DOHH2 (cell line): Measurements from ENCODE around the gene PVALEF.

ENCODE experiments used
- H3F3A ChIP-seq: fragments of 200-600 bp; sonication (generic), shearing (Covaris generic); 2 replicates; pipeline ENCODE4 v1.6.0; 2016; ENCODE audit warnings: antibody characterized with exemption, mild to moderate bottlenecking; ENCODE audit not compliant: control insufficient read depth, insufficient read depth
- H3K27ac ChIP-seq: fragments of 200-600 bp; sonication (generic); 2 replicates; pipeline ENCODE4 v1.5.1; 2014; ENCODE audit warnings: low read depth, mild to moderate bottlenecking, low read length, moderate library complexity
- H3K27me3 ChIP-seq: fragments of 200-600 bp; sonication (generic); 2 replicates; pipeline ENCODE4 v1.6.1; 2014; ENCODE audit warnings: mild to moderate bottlenecking, low read length, mixed read lengths; ENCODE audit not compliant: control insufficient read depth
- H3K36me3 ChIP-seq: fragments of 200-600 bp; sonication (generic); 2 replicates; pipeline ENCODE4 v1.6.1; 2014; ENCODE audit warnings: mild to moderate bottlenecking, low read length, moderate library complexity, mixed read lengths; ENCODE audit not compliant: control insufficient read depth
- H3K4me1 ChIP-seq: fragments of 200-600 bp; sonication (generic); 2 replicates; pipeline ENCODE4 v1.6.1; 2014; ENCODE audit warnings: mild to moderate bottlenecking, low read length, mixed read lengths; ENCODE audit not compliant: control insufficient read depth
- H3K4me2 ChIP-seq: fragments of 200-600 bp; sonication (generic); 2 replicates; pipeline ENCODE4 v1.6.0; 2014; ENCODE audit warnings: mild to moderate bottlenecking, low read length, moderate library complexity
- H3K4me3 ChIP-seq: fragments of 200-600 bp; sonication (generic); 2 replicates; pipeline ENCODE4 v1.5.1; 2014; ENCODE audit warnings: mild to moderate bottlenecking, low read length, mixed read lengths
- H3K79me2 ChIP-seq: fragments of 200-600 bp; sonication (generic); 2 replicates; pipeline ENCODE4 v1.6.1; 2014; ENCODE audit warnings: mild to moderate bottlenecking, low read length, mixed read lengths; ENCODE audit not compliant: control insufficient read depth
- H3K9me2 ChIP-seq: fragments of 200-600 bp; sonication (generic); replicated peaks from 2 replicates; pipeline ENCODE4 v1.6.1; 2014; ENCODE audit warnings: mild to moderate bottlenecking, low read length, mixed read lengths; ENCODE audit not compliant: control insufficient read depth
- H3K9me3 ChIP-seq: fragments of 200-600 bp; sonication (generic); 2 replicates; pipeline ENCODE4 v1.6.1; 2014; ENCODE audit warnings: antibody characterized with exemption, low read length, mixed read lengths; ENCODE audit not compliant: control insufficient read depth, insufficient read depth
- H4K20me1 ChIP-seq: fragments of 200-600 bp; sonication (generic); 2 replicates; pipeline ENCODE4 v1.6.0; 2014; ENCODE audit warnings: low read depth, mild to moderate bottlenecking, antibody characterized with exemption, low read length, moderate library complexity; ENCODE audit not compliant: control insufficient read depth, insufficient read depth
- CTCF ChIP-seq: fragments of 200-600 bp; sonication (generic); IDR thresholded peaks from one replicate; pipeline ENCODE4 v1.5.1; 2014; ENCODE audit warnings: antibody characterized with exemption, mild to moderate bottlenecking, low read depth, low read length; ENCODE audit not compliant: poor library complexity, severe bottlenecking
- EZH2phosphoT487 ChIP-seq: fragments of 200-600 bp; sonication (generic); IDR thresholded peaks from 2 replicates; pipeline ENCODE4 v1.6.1; 2017; ENCODE audit warnings: borderline replicate concordance, mild to moderate bottlenecking, antibody characterized with exemption, low read length, moderate library complexity, mixed read lengths

Gene PVALEF

GRCh38 chr17:81193470-81194224, 28.3 kb downstream of the PVALEF start:
- Histone ChIP-seq H4K20me1 (no peaks in the 10 kb centered on the region), H3K27me3 (no peaks in the 10 kb centered on the region)

GRCh38 chr17:81194225-81194760, 29.0 kb downstream of the PVALEF start:
- H3K4me2 ChIP-seq: no peak overlapping the region
- H3K36me3 ChIP-seq: no peaks in the 10 kb centered on the region
- H3K27ac ChIP-seq: no peak overlapping the region
- no peaks in the 10 kb centered on the region for H3K9me2 ChIP-seq
- H3K27me3 ChIP-seq: no peaks in the 10 kb centered on the region
- H4K20me1 ChIP-seq: no peaks in the 10 kb centered on the region
- H3F3A ChIP-seq: no peaks in the 10 kb centered on the region
- H3K4me1 ChIP-seq: no peaks in the 10 kb centered on the region
- H3K4me3 ChIP-seq: no peak overlapping the region
- TF ChIP-seq CTCF: no peak
- no peak for TF ChIP-seq EZH2phosphoT487
- H3K79me2 ChIP-seq: no peaks in the 10 kb centered on the region
- H3K9me3 ChIP-seq: no peaks in the 10 kb centered on the region

More at GRCh38 chr17:81193470-81194224, 28.3 kb downstream of the PVALEF start:
- H3K4me1 ChIP-seq: no peaks in the 10 kb centered on the region
- no peak overlapping the region for H3K4me2 ChIP-seq
- H3K9me2 ChIP-seq: no peaks in the 10 kb centered on the region
- no peak overlapping the region for H3K4me3 ChIP-seq
- H3K79me2 ChIP-seq: no peaks in the 10 kb centered on the region
- H3F3A ChIP-seq: no peaks in the 10 kb centered on the region
- no peaks in the 10 kb centered on the region for H3K9me3 ChIP-seq
- no peaks in the 10 kb centered on the region for H3K36me3 ChIP-seq
- TF ChIP-seq EZH2phosphoT487 (no peak), CTCF (no peak)
- H3K27ac ChIP-seq: no peak overlapping the region

- TF ChIP-seq CTCF: no peak
- TF ChIP-seq EZH2phosphoT487: no peak
- Histone ChIP-seq H4K20me1 (no peaks in the 10 kb centered on the region), H3K9me3 (no peaks in the 10 kb centered on the region), H3K27ac (no peak overlapping the region), H3K79me2 (no peaks in the 10 kb centered on the region), H3K4me2 (no peak overlapping the region), H3K9me2 (no peaks in the 10 kb centered on the region), H3K4me1 (no peaks in the 10 kb centered on the region), H3K36me3 (no peaks in the 10 kb centered on the region), H3K4me3 (no peak overlapping the region), H3F3A (no peaks in the 10 kb centered on the region), H3K27me3 (no peaks in the 10 kb centered on the region)
Observed at GRCh38 chr17:81194941-81195901, 29.9 kb downstream of the PVALEF start.
